ENCODE data around the gene ZNF324. TPM values are rescaled to one million over a fixed set of nuclear protein-coding genes. Genes with fewer than 3 reads are reported as not detected.

Gene ZNF324
- total RNA-seq, 2 experiments from 2014 or later: 11.9 to 23.3 TPM

DNA sequence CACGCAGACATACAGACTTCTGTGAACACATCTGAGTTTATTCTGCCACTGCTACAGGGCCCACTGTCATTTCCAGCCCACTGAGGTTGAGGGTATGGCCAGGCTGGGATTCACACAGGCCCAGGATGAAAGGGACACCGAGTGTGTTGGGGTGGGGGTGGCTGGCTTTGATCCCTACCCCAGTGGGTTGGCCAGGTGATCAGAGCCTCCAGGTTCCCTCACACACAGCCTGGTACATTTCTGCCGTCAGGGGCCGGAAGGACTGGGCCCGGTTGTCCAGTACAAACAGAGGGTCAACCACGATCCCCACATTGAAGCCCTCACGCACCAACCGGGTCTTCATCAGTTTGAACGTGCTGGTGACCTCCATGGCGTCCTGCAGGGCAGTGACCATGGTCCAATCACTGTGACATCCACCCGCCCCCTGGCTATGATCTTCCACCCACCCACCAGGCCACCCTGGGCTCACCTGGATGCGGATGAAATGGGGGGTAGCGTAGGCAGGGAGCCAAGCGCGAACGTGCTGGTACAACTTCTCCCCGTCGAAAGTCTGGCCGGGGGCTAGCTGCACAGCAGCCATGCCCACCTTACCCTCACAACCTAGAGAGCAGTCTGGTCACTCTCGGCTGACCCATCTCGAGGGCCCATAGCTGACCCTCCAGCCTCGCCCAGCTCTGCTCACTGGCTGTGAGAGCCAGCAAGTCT is 31.6 kb downstream of the ZNF324 start:
- Histone ChIP-seq H3K27ac (ENCODE audit: low read depth, low read length, poor library complexity, severe bottlenecking) (peak overlapping the region; percentile 55), H3K4me2 (ENCODE audit: low read length) (peak overlapping the region; percentile 98), H3K79me2 (ENCODE audit: insufficient read depth, low read depth, low read length) (no peaks in the 10 kb centered on the region), H2AFZ (ENCODE audit: low read length) (peak overlapping the region; percentile 45; the same call in 1 of the 2 replicates), H3K36me3 (ENCODE audit: insufficient read depth, low read length) (no peaks in the 10 kb centered on the region), H3K4me3 (ENCODE audit: low read depth, low read length, poor library complexity, severe bottlenecking) (peak overlapping the region; percentile 79), H3K9me2 (ENCODE audit: insufficient read depth, low read length) (no peaks in the 10 kb centered on the region), H4K20me1 (ENCODE audit: insufficient read depth, low read length) (no peaks in the 10 kb centered on the region), H3K4me1 (ENCODE audit: insufficient read depth, low read length, poor library complexity, severe bottlenecking) (peaks cover 15% of the 10 kb centered on the region), H3K9me3 (ENCODE audit: low read length) (no peaks in the 10 kb centered on the region)
- intact Hi-C loops (cut with micrococcal nuclease; ENCODE audit: unreplicated experiment): no loop called here
- CTCF ChIA-PET (ENCODE audit: unreplicated experiment): no interaction called here
- BruUV-seq (replicated peaks): TSS peak; percentile 85
- TF ChIP-seq EZH2phosphoT487 (IDR thresholded peaks at IDR 0.05; ENCODE audit: borderline replicate concordance, low read depth, low read length): no peak
- TF ChIP-seq, protein P1, sequence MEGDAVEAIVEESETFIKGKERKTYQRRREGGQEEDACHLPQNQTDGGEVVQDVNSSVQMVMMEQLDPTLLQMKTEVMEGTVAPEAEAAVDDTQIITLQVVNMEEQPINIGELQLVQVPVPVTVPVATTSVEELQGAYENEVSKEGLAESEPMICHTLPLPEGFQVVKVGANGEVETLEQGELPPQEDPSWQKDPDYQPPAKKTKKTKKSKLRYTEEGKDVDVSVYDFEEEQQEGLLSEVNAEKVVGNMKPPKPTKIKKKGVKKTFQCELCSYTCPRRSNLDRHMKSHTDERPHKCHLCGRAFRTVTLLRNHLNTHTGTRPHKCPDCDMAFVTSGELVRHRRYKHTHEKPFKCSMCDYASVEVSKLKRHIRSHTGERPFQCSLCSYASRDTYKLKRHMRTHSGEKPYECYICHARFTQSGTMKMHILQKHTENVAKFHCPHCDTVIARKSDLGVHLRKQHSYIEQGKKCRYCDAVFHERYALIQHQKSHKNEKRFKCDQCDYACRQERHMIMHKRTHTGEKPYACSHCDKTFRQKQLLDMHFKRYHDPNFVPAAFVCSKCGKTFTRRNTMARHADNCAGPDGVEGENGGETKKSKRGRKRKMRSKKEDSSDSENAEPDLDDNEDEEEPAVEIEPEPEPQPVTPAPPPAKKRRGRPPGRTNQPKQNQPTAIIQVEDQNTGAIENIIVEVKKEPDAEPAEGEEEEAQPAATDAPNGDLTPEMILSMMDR (conservative IDR thresholded peaks at IDR 0.05; ENCODE audit: low read length): no peak
- DNase-seq (ENCODE audit: low spot score): no peak
- POLR2A ChIA-PET: no interaction called here

DNA sequence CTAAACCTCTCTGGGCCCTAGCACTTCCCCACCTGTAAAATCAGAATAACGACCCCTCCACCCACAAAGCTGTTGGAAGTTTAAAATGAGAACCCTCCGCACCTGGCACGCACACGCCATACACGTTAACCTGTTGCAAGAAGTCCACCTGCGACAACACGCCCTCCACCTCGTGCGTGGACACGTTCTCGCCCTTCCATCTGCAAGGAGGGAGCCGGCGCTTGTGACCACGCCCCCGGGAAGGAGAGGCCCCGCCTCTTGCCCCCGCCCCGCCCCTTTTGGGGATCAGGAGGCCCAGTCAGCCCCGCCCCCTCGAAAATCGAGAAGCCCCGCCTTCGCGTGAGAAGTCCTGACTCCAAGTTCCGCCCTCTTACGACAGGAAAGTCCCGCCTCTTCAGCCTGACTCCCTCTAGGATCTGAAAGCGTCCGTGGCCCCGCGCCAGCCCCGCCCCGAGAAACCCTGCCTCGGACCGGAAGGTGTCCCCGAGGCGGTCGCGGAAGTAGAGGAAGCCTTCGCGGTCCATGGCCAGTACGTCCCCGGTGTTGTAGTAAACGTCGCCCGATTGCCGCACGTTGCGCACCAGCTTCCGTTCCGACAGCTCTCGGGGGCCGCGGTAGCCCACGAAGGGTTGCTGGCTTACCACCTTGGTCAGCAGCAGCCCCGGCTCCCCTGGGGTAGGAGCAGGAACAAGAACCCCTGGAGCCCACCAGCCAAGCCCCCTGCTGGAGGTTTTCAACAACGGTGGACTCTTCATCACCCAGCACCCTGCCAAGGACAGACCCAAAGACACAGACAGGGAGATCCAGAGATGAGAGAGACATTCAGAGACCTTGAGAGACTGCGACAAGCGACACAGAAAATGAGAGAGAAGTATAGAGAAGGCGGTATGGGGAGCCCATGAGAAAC is 32.4 kb downstream of the ZNF324 start:
- Histone ChIP-seq H3K4me3 (ENCODE audit: low read depth, low read length, poor library complexity, severe bottlenecking) (peak overlapping the region; percentile 79), H3K79me2 (ENCODE audit: insufficient read depth, low read depth, low read length) (no peaks in the 10 kb centered on the region), H3K9me3 (ENCODE audit: low read length) (no peaks in the 10 kb centered on the region), H3K27ac (ENCODE audit: low read depth, low read length, poor library complexity, severe bottlenecking) (peak overlapping the region; percentile 55), H3K4me1 (ENCODE audit: insufficient read depth, low read length, poor library complexity, severe bottlenecking) (peaks cover 15% of the 10 kb centered on the region), H3K36me3 (ENCODE audit: insufficient read depth, low read length) (no peaks in the 10 kb centered on the region), H3K4me2 (ENCODE audit: low read length) (peak overlapping the region; percentile 98), H3K9me2 (ENCODE audit: insufficient read depth, low read length) (no peaks in the 10 kb centered on the region), H2AFZ (ENCODE audit: low read length) (peak overlapping the region; percentile 94), H4K20me1 (ENCODE audit: insufficient read depth, low read length) (no peaks in the 10 kb centered on the region)
- DNase-seq (ENCODE audit: low spot score): peak; percentile 98
- intact Hi-C loops (cut with micrococcal nuclease; ENCODE audit: unreplicated experiment): no loop called here
- ChIA-PET CTCF (ENCODE audit: unreplicated experiment) (no interaction called here), POLR2A (interaction anchor here (0.7 kb wide), 1 partner anchor 20 kb away, joined by 3 read pairs; the partner anchor contains the start of gene ZBTB45)
- TSS peak; percentile 85 for BruUV-seq (replicated peaks)
- TF ChIP-seq EZH2phosphoT487 (IDR thresholded peaks at IDR 0.05; ENCODE audit: borderline replicate concordance, low read depth, low read length): no peak
- TF ChIP-seq, protein P1 (conservative IDR thresholded peaks at IDR 0.05; ENCODE audit: low read length): peak; percentile 59
